Panc1 (cell line): ENCODE results near the gene MTR.

Source experiments
- POLR2AphosphoS5 ChIP-seq: IDR thresholded peaks from 2 replicates; pipeline ENCODE4 v1.6.1; 2012; ENCODE audit warnings: mild to moderate bottlenecking, low read depth, low read length, moderate library complexity
- REST ChIP-seq, 2 experiments: IDR thresholded peaks; 2 replicates each; pipeline ENCODE4 v1.6.1; 2011 to 2012; ENCODE audit warnings: low read depth in 2 of 2, control low read depth in 1 of 2, low read length in 1 of 2, mild to moderate bottlenecking in 1 of 2, moderate library complexity in 1 of 2; ENCODE audit not compliant: insufficient read depth in 1 of 2
- TCF7L2 ChIP-seq: IDR thresholded peaks from 2 replicates; pipeline ENCODE4 v1.6.1; 2011; ENCODE audit warnings: mild to moderate bottlenecking, low read depth, low read length, inconsistent platforms
- TF ChIP-seq, protein P1 (sequence below): fragments of 450-650 bp; IDR thresholded peaks from 2 replicates; pipeline ENCODE4 v1.5.1; 2017; ENCODE audit warnings: mild to moderate bottlenecking

GRCh38 chr1:236921610-236922009, 126.5 kb downstream of the MTR start:
- TF ChIP-seq, protein P1, sequence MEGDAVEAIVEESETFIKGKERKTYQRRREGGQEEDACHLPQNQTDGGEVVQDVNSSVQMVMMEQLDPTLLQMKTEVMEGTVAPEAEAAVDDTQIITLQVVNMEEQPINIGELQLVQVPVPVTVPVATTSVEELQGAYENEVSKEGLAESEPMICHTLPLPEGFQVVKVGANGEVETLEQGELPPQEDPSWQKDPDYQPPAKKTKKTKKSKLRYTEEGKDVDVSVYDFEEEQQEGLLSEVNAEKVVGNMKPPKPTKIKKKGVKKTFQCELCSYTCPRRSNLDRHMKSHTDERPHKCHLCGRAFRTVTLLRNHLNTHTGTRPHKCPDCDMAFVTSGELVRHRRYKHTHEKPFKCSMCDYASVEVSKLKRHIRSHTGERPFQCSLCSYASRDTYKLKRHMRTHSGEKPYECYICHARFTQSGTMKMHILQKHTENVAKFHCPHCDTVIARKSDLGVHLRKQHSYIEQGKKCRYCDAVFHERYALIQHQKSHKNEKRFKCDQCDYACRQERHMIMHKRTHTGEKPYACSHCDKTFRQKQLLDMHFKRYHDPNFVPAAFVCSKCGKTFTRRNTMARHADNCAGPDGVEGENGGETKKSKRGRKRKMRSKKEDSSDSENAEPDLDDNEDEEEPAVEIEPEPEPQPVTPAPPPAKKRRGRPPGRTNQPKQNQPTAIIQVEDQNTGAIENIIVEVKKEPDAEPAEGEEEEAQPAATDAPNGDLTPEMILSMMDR = no peak
- TF ChIP-seq REST (IDR thresholded peaks at IDR 0.05; ENCODE audit: insufficient read depth in 1 of 2, low read depth in 2 of 2, low read length in 1 of 2) (no peak), TCF7L2 (no peak), POLR2AphosphoS5 (no peak)
